ENCODE measurements around the gene MAP9.

DNA sequence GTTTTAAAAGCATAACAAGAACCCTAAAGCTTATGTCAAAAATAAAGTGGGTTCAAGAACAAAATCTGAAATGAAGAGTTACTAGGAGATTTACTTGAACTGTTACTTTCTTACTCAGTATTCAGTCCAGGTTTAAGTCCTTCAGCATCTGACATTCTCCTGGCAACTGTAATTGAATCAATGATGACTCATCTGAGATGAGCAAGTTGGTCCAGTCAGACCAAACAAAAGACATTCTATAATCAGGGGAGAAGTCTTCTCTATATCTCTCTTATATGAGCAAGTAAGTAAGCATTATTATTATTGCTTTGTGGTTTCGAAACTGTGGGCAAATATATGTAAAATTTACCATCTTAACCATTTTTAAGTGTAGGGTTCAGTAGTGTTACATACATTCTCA is 34.6 kb downstream of the MAP9 start:
- TF ChIP-seq, protein P1, sequence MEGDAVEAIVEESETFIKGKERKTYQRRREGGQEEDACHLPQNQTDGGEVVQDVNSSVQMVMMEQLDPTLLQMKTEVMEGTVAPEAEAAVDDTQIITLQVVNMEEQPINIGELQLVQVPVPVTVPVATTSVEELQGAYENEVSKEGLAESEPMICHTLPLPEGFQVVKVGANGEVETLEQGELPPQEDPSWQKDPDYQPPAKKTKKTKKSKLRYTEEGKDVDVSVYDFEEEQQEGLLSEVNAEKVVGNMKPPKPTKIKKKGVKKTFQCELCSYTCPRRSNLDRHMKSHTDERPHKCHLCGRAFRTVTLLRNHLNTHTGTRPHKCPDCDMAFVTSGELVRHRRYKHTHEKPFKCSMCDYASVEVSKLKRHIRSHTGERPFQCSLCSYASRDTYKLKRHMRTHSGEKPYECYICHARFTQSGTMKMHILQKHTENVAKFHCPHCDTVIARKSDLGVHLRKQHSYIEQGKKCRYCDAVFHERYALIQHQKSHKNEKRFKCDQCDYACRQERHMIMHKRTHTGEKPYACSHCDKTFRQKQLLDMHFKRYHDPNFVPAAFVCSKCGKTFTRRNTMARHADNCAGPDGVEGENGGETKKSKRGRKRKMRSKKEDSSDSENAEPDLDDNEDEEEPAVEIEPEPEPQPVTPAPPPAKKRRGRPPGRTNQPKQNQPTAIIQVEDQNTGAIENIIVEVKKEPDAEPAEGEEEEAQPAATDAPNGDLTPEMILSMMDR (conservative IDR thresholded peaks at IDR 0.05; ENCODE audit: low read length): no peak
- no peak for TF ChIP-seq EZH2phosphoT487 (IDR thresholded peaks at IDR 0.05; ENCODE audit: borderline replicate concordance, low read depth, low read length)

All from OCI-LY7 (cell line).